CD4-positive, alpha-beta T cell treated with Interleukin-15 for 1 hour (primary cell): ENCODE measurements around the gene UNC5B.

Source experiments
- DNase-seq: peaks from one replicate; pipeline ENCODE4 v3.0.0-alpha.2; 2020

The UNC5B gene

DNA sequence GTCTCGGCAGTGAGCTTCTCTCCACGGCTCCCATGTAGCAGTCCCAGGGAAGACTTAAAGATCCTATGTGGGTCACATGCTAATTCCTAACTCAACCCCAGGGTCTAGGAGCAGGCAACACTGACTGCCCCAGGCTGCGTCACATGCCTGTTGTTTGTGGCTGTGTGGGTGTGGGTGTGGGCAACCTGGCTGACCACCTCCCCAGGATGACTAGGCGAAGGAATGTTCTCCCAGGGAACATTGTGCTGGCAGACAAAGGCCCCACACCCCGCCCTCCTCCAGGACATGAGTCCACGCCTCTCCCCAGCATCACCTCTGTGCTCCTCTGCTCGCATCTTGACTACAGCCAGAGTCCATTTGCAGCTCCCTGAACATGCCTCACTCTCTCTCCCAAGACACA is 137.0 kb downstream of the UNC5B start:
- DNase-seq: no peak

DNA sequence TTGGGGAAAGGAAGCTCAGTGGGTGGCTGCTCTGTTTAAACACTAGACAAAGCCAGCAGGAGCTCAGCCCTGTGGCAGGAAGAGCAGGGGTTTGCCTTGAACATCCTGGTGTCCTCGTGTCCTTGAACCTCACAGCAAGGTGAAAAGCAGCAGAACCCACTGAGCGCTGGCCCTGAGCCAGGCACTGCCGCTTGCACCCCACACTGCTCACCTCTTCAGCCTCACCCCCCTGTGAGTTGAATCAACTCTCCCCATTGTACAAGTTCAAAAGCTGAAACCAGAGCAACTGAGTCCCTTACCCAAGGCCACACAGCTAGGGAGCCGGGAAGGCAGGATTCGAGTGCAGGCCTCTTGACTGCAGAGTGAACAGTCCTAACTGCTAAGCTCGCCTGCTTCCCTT is 138.7 kb downstream of the UNC5B start:
- DNase-seq: no peak

- DNase-seq: no peak
Observed at GRCh38 chr10:71351628-71352319, 139.4 kb downstream of the UNC5B start.
